SK-N-SH (cell line): ENCODE results near the gene MAGEA10.

Experiments used
- CTCF ChIP-seq: fragments of 200-600 bp; sonication (generic); IDR thresholded peaks from 2 replicates; pipeline ENCODE4 v1.6.1; 2017; ENCODE audit warnings: antibody characterized with exemption, mild to moderate bottlenecking, moderate library complexity
- EP300 ChIP-seq, 2 experiments: IDR thresholded peaks; 2 replicates each; pipeline versions ENCODE4 v1.4.0 to v1.6.1; 2012; ENCODE audit warnings: borderline replicate concordance in 1 of 2, low read depth in 1 of 2, low read length in 1 of 2
- EZH2phosphoT487 ChIP-seq: fragments of 200-600 bp; sonication (generic); IDR thresholded peaks from 2 replicates; pipeline ENCODE4 v1.6.1; 2017; ENCODE audit warnings: low read depth, mixed run types, mild to moderate bottlenecking, antibody characterized with exemption, moderate library complexity, borderline replicate concordance
- GATA2 ChIP-seq: sonication (generic); formaldehyde crosslinking; IDR thresholded peaks from 2 replicates; pipeline ENCODE4 v1.5.0; 2020; ENCODE audit warnings: mild to moderate bottlenecking, missing genetic modification reagents
- POLR2AphosphoS5 ChIP-seq: IDR thresholded peaks from 2 replicates; pipeline ENCODE4 v1.6.1; 2012; ENCODE audit warnings: low read depth, low read length
- REST ChIP-seq: IDR thresholded peaks from 2 replicates; pipeline ENCODE4 v1.6.1; 2012; ENCODE audit warnings: mild to moderate bottlenecking, low read depth, low read length, moderate library complexity
- RXRA ChIP-seq: IDR thresholded peaks from 2 replicates; pipeline ENCODE4 v1.4.0; 2012; ENCODE audit warnings: low read depth, mild to moderate bottlenecking, borderline replicate concordance
- SIN3A ChIP-seq: IDR thresholded peaks from 2 replicates; pipeline ENCODE4 v1.6.1; 2012; ENCODE audit warnings: low read depth, mild to moderate bottlenecking, low read length, moderate library complexity, borderline replicate concordance
- USF2 ChIP-seq: fragments of 150-350 bp; IDR thresholded peaks from 2 replicates; pipeline ENCODE4 v1.6.1; 2017; ENCODE audit warnings: antibody characterized with exemption, low read length, low read depth, borderline replicate concordance

- TF ChIP-seq USF2 (no peak), GATA2 (CRISPR knock-in tag) (no peak), CTCF (no peak), EP300 (IDR thresholded peaks at IDR 0.05; ENCODE audit: borderline replicate concordance in 1 of 2, low read depth in 1 of 2, low read length in 1 of 2) (no peak), RXRA (no peak), EZH2phosphoT487 (no peak), SIN3A (no peak), POLR2AphosphoS5 (no peak), REST (no peak)
Observed at GRCh38 chrX:152103866-152104265, 34.5 kb downstream of the MAGEA10 start.
